NK-92 (cell line): Measurements from ENCODE around the gene LRP5.

ENCODE experiments used
- DNase-seq: peaks from one replicate; lab custom pipeline; 2025; ENCODE audit not compliant: unreplicated experiment; lab: John Stamatoyannopoulos, UW

LRP5 gene

GRCh38 chr11:68498321-68498720 lies 185.9 kb downstream of the LRP5 start:
- no peak for DNase-seq
